Nucleus accumbens (tissue), 56 donors: ENCODE data around the gene TERT.

Source experiments
- DNase-seq, 56 donors: peaks; one replicate each; lab custom pipeline; 2025; lab: John Stamatoyannopoulos, UW

TERT gene

DNA sequence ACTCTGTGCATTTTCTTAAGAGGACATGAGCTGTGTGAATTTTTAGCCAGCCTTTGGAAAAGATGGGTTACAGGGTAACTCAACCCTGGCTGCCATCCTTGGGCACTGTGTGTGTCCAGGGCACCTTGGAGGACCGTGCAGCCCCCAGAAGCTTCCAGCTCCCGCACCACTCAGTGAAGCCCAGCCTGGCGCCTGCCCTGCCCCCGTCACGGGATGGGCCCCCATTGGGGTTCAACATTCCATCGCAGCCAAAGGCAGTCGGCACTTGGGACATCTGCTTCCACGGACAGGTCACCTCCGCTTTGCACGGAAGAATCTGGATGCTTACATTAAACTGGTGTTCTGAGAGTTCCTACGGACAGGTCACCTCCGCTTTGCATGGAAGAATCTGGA is 71.6 kb downstream of the TERT start:
- DNase-seq = no peak

DNA sequence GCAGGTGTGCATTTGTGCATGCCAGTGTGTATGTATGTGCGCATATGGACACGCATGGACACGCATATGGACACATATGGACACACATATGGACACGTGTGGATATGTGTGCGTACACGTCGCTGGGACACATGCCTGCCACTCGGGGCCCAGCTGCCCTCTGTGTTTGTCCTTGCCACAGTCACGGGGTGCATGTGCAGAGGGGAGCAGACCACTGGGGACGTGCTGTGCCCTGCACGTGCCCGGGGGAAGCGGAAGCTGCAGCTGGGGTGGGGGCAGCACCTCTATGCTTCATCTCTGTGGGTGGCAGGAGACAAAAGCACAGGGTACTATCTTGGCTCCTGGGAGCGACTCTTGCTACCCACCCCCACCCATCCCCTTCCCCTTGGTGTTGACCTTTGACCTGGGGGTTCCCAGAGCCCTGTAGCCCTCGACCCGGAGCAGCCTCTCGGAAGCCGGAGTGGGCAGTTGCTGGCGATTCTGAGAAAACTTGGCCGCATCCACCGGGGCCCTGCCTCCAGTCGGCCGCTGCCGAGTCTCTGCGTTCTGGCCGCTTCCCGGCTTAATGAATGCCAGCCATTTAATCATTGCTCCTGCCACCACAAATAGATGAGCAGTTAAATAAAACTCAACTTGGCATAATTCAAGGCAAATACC is 72.1 kb downstream of the TERT start:
- DNase-seq = no peak

DNA sequence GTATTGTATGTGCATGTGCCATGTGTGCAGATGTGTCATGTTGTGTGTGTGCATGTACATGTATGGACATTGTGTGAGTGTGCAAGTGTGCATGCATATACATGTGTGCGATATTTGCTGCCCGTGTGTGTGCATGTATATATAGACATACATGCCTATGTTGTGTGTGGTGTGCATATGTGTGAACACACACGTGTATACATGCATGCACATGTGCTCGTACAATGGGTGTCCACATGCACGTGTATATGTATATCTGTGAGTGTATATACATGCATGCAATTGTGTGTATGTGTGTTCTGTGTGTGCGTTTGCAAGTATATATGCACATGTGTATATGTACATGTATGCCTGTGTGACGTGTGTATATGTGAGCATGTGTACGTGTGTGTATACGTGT is 72.7 kb downstream of the TERT start:
- DNase-seq = no peak

DNA sequence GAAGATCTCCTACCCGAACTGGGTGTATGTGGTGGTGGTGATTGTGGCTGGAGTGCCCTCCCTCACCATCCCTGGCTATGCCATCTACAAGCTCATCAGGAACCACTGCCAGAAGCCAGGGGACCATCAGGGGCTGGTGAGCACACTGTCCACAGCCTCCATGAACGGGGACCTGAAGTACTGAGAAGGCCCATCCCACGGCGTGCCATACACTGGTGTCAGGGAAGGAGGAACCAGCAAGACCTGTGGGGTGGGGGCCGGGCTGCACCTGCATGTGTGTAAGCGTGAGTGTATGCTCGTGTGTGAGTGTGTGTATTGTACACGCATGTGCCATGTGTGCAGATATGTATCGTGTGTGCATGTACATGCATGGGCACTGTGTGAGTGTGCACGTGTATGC is 73.1 kb downstream of the TERT start:
- no peak for DNase-seq

DNA sequence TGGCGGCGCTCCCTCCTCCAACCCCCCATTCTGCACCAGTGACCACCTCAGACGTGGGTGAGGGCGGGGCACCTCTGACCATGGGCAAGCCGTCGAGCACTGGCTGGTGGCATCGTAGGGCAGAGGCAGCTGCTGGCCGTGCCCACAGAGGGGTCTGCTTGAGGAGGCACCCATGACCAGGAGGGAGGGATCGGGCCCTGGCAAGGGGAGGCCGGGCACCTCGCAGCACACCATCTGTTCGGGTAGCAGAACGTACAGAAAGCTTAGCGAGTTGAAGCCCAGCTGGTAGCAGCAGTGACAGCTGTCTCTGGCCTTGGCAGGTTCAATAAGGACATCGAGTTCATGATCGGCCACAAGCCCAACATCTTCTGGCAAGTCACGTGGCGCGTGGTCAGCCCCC is 74.0 kb downstream of the TERT start:
- no peak for DNase-seq

DNA sequence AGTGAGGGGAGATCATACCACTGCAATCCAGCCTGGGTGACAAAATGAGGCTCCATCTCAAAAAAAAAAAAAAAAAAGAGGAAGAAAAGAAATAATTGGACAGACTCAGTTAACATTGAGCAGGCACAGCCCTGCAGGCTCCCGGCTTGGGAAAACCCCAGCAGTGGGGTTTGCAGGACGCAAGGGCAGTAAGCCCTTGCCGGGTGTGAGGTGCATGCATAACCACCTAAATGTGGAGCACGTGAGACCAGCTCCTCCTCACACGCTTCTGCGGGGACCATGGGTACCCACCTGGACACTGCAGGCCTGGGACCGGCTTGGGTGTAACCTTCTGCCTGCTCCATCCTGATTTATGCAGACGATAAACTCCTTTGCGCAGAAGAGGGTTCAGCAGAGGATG is 74.5 kb downstream of the TERT start:
- DNase-seq = no peak

DNA sequence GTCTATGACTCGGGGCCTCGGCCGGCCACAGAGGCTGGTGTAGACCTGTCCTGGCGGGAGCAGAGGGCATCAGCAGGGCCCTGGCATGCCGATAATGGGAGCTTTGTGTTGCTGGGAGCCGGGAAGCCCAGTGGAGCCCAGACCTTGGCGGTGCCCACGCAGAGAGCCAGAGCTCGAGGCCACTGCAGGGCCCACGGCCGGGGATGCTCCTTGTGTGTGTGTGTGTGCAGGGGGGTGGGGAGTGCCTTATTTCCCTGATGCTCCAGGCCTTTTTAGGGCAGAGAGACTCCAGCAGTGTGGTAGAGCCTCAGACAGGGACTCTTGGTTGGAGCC is 75.1 kb downstream of the TERT start:
- DNase-seq = no peak

DNA sequence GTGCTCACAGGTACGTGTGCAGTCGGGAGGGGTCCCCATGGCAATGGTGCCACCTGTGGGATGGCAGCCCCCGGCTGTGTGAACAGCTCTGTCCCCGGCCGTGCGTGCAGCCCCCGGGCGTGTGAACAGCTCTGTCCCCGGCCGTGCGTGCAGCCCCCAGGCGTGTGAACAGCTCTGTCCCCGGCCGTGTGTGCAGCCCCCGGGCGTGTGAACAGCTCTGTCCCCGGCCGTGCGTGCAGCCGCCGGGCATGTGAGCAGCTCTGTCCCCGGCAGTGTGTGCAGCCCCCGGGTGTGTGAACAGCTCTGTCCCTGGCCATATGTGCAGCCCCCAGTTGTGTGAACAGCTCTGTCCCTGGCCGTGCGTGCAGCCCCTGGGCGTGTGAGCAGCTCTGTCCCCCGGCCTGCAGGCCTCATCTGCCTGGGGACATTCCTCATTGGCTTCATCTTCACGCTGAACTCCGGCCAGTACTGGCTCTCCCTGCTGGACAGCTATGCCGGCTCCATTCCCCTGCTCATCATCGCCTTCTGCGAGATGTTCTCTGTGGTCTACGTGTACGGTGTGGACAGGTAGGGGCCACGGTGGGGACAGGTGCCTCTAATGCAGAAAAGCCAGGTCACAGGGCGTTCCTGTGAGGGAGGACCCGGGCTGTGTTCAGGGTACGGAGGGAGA is 75.6 kb downstream of the TERT start:
- DNase-seq = no peak

DNA sequence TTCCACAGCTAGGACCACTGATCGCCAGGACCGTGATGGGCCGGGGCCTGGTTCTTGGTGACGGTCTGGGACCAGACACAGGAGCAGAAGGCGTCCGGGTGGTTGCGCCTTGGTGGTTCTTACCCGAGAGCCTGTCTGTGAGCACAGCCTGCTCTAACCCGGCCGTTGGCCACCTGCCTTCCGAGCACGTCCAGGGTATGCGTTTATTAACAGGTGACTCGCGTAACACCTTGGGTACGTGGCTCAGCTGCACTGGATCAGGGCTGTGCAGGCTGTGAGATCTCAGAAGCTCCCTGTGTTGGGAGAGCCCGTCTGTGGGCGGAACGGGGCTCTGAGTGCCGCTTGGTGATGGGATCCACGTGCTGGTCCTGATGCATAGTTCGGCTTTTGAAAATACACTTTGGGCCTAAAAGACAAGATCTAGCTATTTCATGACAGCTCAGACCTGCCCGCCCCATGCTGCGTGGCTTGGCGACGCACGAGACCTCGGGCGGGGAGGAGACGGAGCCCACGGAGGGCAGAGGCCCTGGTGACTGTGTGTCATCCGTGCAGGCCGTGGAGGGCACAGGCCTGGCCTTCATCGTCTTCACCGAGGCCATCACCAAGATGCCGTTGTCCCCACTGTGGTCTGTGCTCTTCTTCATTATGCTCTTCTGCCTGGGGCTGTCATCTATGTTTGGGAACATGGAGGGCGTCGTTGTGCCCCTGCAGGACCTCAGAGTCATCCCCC is 76.4 kb downstream of the TERT start:
- DNase-seq = no peak

DNA sequence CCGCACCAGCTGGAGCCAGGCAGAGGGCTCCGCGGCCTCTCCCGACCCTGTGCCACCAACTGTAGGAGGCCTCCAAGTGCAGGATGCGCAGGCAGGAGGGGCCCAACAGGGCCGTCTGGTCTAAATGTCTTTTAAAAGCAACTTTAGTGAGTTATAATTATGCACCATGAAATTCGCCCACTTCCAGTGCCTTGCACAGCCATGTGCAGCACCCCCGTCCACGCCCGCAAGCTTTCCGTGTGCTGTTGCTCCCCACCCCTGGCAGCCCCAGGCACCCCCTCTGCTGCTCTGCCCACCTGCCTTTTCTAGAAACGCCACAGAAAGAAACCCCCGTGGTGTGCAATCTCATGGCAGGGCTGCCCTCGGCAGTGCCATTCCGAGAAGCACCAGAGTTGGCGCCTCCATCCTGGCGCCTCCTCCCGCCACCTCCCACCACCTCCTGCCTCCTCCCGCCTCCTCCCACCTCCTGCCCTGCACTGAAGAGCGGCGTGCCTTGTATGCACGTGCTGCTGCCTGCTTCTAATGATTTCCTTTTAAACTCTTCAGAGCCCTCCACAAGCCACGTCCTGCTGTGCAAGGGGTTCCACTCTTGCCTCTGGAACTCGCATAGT is 77.2 kb downstream of the TERT start:
- DNase-seq = peak in 2 of 56 donors; percentile 13 to 25

DNA sequence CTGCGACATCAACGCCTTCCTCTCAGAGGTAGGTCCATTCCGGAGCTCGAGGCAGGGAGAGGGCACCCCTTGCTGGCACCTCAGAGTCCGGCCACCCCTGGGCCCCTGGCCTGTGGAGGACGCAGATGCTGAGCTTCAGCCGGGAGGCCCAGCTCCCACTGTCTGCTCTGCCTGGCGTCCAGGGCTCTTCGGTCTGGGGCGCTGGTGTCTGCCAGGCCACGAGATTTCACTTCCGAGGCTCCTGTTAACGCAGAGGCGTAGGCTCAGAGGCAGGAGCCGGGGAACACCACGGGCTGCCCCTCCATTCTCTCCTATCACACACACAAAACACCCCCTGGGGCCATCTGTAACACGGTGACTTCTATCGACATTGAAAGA is 78.0 kb downstream of the TERT start:
- no peak for DNase-seq

DNA sequence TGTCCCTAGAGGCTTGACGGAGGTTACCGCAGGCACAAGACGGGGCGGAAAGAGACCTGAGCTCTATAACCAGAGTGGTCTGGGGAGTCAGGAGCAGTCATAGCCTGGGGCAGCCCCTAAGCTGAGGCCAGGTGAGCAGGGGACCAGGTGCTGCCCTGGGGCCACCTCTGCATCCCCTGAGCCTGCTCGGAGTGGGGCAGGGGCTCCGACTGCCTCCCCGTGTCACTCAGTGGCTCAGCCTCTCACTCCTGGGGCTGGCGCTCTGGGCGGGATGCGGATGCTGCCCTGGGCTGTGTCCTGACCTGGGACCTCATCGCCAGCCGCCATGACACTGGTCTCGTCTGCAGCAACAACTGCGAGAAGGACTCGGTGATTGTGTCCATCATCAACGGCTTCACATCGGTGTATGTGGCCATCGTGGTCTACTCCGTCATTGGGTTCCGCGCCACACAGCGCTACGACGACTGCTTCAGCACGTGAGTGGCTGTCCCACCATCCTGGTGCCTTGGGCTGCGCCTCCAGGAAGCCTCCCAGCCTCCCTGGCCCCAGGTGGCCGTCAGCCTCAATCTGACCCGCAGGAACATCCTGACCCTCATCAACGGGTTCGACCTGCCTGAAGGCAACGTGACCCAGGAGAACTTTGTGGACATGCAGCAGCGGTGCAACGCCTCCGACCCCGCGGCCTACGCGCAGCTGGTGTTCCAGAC is 78.5 kb downstream of the TERT start:
- DNase-seq = no peak

DNA sequence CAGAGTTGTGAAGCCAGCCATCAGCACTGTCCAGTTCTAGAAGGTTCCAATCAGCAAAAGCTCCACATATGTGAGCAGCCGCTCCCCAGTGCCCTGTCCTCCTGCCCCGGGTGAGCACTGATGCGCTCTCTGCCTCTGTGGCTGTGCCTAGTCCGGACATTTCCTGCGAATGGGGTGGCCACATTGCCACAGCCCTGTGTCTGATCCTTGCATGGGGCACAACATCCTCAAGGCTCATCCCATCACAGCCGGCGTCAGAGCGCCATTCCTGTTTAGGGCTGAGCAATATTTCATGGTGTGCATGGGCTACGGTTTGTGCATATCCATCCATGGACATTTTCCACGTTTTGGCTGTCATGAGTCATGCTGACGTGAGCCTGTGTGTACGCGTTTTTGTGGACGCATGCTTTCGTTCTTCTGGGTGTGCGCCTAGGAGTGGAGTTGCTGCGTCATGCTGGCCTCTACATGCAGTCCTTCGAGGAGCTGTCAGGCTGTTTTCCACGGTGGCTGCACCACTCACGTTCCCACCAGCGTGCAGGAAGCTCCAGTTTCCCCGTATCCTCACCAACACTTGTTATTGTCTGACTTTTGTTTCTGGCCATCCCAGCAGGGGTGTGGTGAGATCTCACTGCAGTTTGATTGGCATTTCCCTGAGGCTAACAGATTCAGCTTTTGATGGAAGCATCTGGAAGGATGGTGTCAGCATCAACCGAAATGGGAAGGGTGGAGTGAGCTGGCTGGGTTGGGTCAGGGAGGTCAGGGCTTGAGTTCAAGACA is 79.4 kb downstream of the TERT start:
- DNase-seq = no peak

DNA sequence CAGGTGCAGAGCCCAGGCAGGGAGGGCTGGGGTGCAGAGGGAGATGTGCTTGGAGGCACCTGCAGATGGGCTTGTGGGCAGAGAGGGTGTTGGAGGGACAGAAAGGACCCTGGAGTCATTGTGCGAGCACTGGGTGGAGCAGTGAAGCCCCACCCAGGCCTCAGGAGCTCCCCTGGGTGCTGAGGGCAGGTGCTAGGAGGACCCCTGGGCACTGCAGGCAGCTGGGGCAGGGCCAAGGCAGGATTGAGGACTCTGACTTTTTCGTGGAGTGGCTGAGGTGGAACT is 80.0 kb downstream of the TERT start:
- no peak for DNase-seq

DNA sequence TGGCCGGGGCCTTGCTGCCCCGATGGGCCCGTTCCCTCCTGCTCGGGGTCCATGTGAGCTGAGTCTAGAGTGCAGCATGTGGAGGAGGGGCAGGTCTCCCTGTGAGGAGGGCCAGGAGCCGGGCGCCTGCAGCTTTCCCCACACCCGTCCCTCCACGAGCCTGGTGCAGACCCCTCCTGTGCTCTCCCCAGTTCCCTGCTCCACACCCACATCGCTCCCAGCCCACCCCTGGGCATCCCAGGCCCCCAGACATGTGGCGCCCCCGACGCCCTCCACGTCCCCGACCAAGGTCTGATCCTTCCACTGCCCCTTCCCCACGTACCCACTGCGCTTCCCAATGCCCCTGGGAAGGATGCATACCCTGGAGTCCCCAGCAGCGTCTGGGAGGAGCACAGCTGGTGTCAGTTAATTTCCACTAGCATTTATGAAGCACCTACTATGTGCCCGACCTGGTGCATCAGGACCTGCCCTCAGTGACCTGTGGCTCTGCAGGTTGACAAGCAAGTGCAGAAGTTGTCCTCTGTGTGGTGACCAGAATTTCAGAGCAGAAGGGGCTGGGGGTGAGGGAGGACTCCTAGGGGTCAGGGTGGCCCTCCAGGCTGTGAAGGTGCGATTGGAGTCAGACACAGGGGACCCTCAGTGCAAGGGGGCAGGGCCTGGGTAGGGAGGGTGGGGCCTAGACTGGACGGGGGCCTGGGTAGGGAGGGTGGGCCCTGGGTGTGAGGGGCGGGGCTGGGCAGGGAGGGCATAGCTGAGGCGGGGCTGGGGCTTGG is 80.5 kb downstream of the TERT start:
- DNase-seq = no peak

DNA sequence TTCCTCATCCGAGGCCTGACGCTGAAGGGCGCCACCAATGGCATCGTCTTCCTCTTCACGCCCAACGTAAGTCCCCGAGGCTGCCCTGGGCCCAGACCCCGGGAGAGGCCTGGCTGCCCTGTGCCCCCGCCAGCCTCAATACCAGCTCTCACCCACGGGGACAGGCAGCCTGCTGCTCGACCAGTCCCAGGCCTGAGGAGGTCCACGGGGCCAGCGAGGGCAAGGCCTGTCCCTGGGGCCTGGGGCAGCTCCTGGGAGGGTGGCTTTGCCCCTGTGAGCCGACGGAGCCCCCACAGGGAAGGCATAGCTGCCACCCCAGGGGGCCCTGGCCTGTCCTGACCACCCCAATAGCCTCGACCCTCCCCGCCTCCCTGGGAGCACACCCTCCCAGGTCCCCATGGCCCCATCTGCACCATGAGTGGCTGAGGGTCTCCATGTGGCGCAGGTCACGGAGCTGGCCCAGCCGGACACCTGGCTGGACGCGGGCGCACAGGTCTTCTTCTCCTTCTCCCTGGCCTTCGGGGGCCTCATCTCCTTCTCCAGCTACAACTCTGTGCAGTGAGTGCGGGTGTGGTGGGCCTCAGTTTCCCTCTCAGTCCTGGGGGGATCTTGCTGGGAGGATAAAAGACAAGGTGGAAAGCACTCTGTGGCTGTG is 81.2 kb downstream of the TERT start:
- DNase-seq = no peak

DNA sequence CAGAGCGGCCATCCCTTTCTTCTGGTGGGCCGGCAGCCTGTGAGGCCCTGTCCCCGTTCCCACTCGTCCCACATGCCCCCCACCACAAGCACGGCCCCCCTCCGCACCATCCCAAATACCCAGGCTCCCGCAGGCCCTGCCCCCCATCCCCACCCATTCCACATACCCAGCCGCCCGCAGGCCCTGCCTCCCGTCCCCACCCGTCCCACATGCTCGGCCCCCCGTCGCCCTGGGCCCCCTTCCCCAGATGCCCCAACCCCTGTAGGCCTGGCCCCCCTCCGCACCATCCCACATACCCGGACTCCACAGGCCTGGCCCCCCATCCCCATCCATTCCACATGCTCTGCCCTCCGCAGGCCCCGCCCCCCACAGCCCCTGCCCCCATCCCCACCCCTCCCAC is 82.0 kb downstream of the TERT start:
- no peak for DNase-seq

DNA sequence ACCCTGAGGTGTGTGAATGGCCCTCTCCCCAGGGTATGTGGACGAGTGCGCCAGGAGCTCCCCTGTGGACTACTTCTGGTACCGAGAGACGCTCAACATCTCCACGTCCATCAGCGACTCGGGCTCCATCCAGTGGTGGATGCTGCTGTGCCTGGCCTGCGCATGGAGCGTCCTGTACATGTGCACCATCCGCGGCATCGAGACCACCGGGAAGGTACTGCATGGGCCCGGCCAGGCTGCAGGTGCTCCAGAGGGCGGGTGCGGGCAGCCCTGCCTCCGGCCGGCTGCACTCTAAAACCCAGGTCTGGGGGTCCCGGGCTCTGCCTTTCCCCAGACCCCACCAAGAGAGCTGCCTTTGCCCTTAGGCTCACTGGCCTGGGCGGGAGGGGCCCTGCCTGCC is 82.6 kb downstream of the TERT start:
- DNase-seq = no peak

DNA sequence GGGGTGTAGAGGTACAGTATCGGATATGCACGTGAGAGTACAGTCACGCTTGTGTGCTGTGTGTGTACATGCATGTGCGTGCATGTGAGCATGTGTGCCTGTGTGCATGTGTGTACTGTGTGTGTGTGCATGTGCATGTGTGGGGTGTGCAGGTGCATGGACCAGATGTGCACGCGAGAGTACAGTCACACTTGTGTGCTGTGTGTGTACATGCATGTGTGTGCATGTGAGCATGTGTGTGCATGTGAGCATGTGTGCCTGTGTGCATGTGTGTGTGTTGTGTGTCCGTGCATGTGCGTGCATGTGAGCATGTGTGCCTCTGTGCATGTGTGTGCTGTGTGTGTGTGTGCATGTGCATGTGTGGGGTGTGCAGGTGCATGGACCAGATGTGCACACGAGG is 83.2 kb downstream of the TERT start:
- no peak for DNase-seq
